Measurements from ENCODE around the gene ADORA2A. TPM values are rescaled to one million over a fixed set of nuclear protein-coding genes. Genes with fewer than 3 reads are reported as not detected.

ADORA2A gene
- polyA plus RNA-seq (ENCODE audit: insufficient read length in 10 of 10), result 10 to 100 TPM in 4 of 10 donors, 1 to 10 TPM in 6; 7.1 to 13.1 (median 9.8) TPM
- long read RNA-seq, donor 1, result 0 reads
- long read RNA-seq, donor 2, result 0 reads
- long read RNA-seq, donor 3, result 0 reads
- long read RNA-seq, donor 4, result 0 reads
- long read RNA-seq, donor 5, result 0 reads
- long read RNA-seq, donor 6, partial matches to known transcripts, result 0 of 1 reads
- long read RNA-seq, donor 6, other reads (novel, unspliced or antisense), result 0 of 1 reads
- long read RNA-seq, donor 7, partial matches to known transcripts, result 0 of 1 reads
- long read RNA-seq, donor 7, other reads (novel, unspliced or antisense), result 0 of 1 reads
- long read RNA-seq, donor 8, partial matches to known transcripts, result 0 of 2 reads
- long read RNA-seq, donor 8, other reads (novel, unspliced or antisense), result 0 of 2 reads
- long read RNA-seq, donor 9, result 0 reads

GRCh38 chr22:24427500-24428164 lies at the start of gene ADORA2A:
Gene ADORA2A, plus strand, starts transcription at chr22:24427599. Its CDS starts 5,806 bp downstream, at chr22:24433405.
- DNase-seq, result no peak

DNA sequence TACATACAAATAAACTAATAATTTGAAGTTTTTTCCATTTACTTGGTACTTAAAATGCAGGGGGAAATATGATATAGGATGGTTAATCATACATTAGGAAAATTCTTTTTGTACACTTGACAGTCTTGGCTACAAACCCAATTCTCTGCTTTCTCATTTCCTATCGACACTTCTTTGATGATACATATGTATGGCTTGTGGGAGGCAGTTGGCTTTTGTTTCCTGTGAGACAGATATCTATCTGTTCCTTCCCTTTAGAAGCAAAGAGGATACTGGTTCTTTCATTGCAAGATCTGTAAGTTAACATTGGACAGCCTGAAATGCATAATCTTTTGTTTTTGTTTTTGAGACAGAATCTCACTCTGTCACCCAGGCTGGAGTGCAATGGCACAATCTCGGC lies 47.9 kb upstream of the ADORA2A start:
- DNase-seq, result no peak

DNA sequence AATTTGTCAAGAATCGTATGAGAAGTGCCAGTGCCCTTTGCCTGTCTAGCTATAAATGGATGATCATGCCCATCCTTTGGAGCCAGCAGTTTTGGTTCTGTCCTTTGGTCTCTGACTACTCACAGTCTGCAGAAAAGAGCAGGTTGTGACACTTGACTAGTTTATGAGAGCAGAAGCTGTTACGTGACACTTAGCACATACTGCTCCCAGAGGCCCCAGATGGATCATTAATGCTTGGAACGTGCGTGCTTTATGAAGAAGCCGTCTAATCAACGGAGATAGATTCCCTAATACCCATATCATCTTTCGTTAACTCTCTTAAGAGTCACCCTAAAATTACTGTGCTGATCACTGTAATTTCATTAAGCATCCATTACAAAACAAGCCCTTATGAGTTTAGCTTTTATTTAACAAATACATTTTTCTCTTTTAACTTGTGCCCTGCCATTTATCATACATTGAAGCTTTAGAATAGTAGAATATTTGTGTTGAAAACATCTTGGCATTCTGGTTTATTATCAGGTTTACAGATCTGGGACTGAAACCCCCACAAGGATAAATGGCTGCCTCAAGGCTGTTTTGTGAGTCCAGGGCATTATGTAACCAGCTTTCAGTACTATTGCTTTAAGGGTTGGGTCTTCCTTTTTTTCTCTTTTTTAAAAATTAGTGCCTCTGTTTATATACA lies 47.0 kb upstream of the ADORA2A start:
- DNase-seq, result no peak

DNA sequence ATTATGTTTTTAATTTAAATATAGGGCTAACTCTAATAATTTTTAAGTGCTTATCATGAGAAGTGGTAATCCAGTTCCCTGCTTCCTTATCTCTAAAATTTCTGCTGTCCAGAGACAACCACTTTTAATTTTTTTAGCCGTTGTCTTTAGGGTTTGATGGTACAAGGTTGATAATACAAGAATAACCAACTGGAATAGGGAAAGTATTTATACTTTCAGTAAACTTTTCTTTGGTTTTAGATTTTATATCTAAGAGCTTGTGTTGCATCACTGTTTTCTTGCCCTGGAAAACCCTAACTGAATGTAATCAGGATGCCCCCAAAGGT lies 46.5 kb upstream of the ADORA2A start:
- no peak for DNase-seq

DNA sequence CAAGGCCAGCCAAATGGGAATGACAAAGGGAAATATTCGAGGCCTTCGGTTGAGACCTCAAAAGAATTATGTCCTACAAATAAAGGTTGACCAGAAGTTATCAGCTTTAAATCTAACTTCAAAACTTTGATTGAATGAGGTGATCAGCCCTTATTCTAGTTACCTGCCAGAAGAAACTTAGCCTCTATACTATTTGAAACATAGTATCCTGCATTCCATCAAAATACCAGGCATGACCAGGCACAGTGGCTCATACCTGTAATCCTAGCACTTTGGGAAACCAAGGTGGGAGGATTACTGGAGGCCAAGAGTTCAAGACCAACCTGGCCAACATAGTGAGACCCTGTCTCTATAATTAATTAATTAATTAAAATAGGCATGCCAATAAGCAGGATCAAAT lies 44.3 kb upstream of the ADORA2A start:
- no peak for DNase-seq

DNA sequence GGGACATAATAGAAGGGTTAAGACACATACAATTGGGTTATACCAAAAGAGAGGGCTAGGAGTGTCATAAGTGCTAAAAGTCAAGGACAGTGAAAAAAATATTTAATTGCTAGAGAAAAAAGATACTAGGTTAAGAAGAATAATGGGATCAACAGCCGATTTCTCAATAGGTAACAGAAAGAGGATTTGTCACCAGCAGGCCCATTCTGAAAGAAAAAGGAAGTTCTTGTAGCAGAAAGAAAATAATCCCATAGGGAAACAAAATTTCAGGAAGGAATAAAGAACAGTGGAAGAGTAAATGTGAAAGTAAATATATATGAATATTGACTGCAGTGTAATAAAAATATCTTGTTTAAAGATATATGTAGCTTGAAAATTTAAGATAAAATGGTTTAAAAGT lies 43.3 kb upstream of the ADORA2A start:
- no peak for DNase-seq

GRCh38 chr22:24386937-24387471 lies 40.4 kb upstream of the ADORA2A start:
- DNase-seq, result no peak

- DNase-seq, result no peak
Measured at GRCh38 chr22:24389680-24390079, 37.7 kb upstream of the ADORA2A start.

DNA sequence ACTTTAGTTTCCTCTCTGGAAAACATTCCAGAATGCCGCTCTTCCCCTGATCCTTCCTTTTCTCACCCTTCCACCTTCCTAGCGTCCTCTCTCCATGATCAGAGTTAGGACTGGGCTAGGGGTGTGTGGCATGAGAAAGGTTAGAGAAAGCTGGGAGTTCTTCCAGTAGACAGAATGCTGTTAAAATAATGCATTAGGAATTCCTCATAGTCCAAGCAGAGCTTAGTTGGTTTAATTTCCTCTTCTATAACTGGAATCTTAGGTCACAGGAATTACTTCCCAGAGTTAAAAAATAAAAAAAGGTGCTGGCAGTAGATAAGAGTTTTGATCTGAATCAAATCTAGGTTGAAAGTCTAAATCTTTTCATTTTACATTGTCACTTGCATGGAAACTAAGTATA lies 37.2 kb upstream of the ADORA2A start:
- no peak for DNase-seq

- peak; percentile 57 to 85 (median 61) for DNase-seq
Measured at GRCh38 chr22:24390576-24390975, 36.8 kb upstream of the ADORA2A start.

GRCh38 chr22:24391836-24392217 lies 35.6 kb upstream of the ADORA2A start:
- no peak for DNase-seq

DNA sequence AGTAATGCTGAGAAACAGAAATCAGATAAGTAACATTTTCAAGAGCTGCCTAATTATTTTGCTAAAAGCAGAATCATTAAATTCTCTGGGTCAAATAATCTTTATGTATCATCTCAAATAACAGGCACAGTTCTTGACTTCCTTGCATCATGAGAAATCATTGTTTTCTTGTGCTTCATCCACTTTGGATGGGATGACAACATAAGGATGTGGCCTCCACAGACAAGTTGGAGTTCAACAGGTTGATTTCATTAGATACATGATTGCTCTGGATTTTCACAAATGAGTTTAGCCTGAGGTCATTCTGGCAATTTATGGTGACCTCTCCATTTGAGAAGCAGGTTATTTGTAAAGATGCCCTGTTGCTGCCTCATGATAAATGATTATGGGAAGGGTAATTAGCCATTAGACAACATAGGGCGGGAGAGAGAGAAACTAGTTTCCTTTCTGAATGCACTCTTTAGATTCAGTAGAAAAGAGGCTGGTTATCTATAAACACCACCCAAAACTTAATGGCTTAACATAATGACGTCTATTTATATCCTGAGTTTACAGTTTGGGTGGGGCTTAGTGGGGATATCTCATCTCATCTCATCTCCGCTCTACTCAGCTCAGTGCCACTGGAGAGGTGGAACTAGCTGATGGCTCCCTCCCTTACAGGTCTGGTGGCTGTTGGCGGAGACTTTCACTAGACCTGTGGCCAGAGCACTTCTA lies 35.0 kb upstream of the ADORA2A start:
- no peak for DNase-seq

DNA sequence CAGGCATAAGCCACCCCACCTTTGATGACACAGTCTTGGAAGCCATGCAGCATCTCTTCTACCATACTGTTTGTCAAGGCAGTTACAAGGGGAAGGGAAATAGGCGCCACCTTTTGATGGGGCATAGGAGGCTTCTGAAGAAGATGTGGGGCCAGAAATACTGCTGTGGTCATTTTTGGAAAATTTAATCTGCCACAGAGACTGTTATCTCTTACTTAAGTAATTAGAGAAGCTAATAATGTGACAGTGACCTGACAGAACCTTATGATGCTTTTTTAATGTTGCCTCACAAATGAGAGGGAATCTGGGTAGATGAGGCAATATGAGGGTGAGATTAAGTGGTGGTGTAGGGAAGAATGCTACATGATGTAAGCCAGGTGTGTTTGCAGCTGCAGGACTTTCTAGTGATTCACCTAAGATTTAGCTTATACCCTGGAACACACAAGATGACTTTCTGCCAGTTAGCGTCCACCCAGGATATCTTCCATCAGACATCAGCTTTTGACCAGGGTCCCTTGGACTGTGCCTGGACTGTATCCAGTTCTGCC lies 34.3 kb upstream of the ADORA2A start:
- no peak for DNase-seq

DNA sequence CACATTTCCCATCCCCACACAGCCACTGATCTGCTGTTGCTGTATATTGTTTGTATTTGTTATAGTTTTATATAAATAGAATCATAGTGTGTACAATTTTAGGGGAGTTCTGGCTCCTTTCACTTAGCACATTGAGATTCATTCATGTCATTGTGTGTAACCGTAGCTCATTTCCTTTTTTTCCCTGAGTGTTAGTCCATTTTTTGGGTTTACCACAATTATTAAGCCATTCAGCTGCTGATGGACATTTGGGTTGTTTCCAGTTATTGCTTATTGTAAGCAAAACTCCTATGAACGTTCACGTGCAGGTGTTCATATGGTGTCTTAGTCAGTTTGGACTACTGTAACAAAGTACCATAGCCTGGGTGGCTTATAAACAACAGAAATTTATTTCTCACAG lies 33.6 kb upstream of the ADORA2A start:
- DNase-seq, result no peak

DNA sequence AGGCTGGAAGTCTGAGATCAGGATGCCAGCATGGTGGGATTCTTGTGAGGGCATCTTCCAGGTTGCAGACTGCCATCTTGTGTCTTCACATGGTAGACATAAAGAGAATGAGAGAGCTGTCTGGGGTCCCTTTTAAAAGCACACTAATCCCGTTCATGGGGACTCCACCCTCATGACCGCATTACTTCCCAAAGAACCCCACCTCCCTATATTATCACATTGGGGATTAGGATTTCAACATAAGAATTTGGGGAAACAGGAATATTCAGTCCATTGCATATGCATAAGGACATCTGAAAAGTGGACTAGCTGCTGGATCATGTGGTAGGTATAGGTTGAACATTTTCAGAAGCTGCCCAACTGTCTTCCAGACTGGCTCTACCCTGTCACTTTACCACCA lies 33.1 kb upstream of the ADORA2A start:
- no peak for DNase-seq

DNA sequence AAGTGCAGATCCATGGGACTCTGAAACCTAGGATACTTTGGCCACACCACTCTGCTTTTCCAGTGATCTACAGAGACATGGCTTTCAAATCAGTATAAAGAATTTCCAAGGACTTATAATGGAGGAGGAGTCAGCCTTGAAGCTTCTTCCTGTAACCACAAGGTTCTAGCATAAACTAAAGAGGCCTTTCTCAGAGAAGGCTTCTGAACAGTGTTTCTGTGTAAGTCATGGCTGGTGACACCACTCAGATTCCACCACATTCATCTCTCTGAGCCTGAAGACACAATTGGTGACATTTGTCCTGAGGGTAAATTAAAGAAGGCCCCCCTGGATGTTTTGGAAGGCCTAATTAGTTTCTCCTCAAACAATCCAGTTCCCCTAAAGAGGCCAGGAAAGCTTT lies 29.0 kb upstream of the ADORA2A start:
- no peak for DNase-seq

- no peak for DNase-seq
Measured at GRCh38 chr22:24400034-24400725, 27.2 kb upstream of the ADORA2A start.

- no peak for DNase-seq
Measured at GRCh38 chr22:24400726-24401596, 26.4 kb upstream of the ADORA2A start.

DNA sequence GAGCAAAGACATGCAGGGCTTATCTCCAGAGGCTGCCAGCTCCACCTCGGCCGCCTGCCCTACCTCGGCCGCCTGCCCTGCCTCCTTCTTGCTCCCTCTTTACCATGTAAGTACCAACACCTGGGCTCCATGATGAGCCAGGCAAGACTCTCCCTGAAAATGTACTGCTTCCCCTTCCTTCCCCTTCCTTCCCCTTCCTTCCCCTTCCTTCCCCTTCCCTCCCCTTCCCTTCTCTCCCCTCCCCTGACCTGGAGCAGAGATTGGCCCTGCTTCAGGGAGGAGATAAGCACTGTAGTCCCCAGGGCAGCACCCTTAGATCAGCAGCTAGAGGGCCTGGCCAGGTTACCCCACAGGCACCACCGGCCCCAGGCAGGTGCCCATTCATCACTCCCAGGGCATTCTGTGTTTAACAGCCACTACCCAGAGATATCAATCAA lies 25.4 kb upstream of the ADORA2A start:
- DNase-seq, result no peak

Measured in muscle of back (tissue), 13 donors.